Ascending aorta (tissue), 2 donors: ENCODE measurements around the gene ATG4A. TPM values are rescaled to one million over a fixed set of nuclear protein-coding genes. Genes with fewer than 3 reads are reported as not detected.

Experiments used
- DNase-seq, 2 donors: peaks; one replicate each; pipeline ENCODE4 v3.0.0-alpha.2; 2019; ENCODE audit warnings: low spot score in 2 of 2
- H3K27ac ChIP-seq, 2 donors: fragments of 200-600 bp; sonication (generic); one replicate each; pipeline ENCODE4 v1.5.1; 2016 to 2017; ENCODE audit warnings: mild to moderate bottlenecking in 1 of 2
- H3K27me3 ChIP-seq: fragments of 200-600 bp; sonication (generic); one replicate; pipeline ENCODE4 v1.5.1; 2017
- H3K36me3 ChIP-seq, 2 donors: fragments of 200-600 bp; sonication (generic); one replicate each; pipeline ENCODE4 v1.5.1; 2016
- H3K4me1 ChIP-seq, 2 donors: fragments of 200-600 bp; sonication (generic); one replicate each; pipeline ENCODE4 v1.5.1; 2016 to 2017; ENCODE audit warnings: mild to moderate bottlenecking in 1 of 2
- H3K4me3 ChIP-seq, 2 donors: fragments of 200-600 bp; sonication (generic); one replicate each; pipeline ENCODE4 v1.5.1; 2016 to 2017; ENCODE audit warnings: mild to moderate bottlenecking in 1 of 2
- H3K9me3 ChIP-seq, 2 donors: fragments of 200-600 bp; sonication (generic); one replicate each; pipeline ENCODE4 v1.5.1; 2016
- intact Hi-C: fragments of 100-400 bp; cut with DNase I; formaldehyde crosslinking; loops from one replicate; pipeline ENCODE4 v1.15.1; 2023
- total RNA-seq: library from RNA; depleted of rRNA; stranded (reverse); fragments of >200 nt; gene quantifications from one replicate; pipeline ENCODE4 v1.1.0, GENCODE V29; 2016
- TF ChIP-seq, protein P1 (sequence below), 3 experiments: fragments of 200-600 bp in 2 of 3; fragments of 450-650 bp in 1 of 3; sonication (generic) in 2 of 3; IDR thresholded peaks; one replicate each; pipeline ENCODE4 v1.5.1; 2016 to 2019; ENCODE audit warnings: antibody characterized with exemption in 3 of 3, mild to moderate bottlenecking in 1 of 3, moderate library complexity in 1 of 3

Gene ATG4A
- total RNA-seq, 1 donor from 2014 or later: 15.0 TPM

DNA sequence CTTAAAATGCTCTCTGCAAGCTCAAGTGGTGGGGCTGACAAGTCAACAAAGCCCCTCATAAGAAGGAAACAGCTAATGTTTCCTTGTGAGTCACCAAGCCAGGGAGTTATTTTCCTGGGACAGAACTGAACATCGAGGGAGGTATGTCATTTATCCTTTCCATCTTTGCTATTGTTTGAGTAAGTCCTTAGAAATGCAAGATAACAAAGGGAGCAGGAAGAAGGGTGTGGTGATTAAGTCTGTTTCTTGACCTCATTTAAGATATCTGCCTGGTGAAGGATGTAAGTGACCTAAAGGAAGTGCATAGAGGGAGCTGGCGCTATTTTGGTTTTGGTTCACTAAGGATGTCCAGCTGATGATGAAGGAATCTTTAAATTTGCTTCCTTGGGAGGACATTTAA lies 39.9 kb downstream of the ATG4A start:
- no peaks in the 10 kb centered on the region for H3K9me3 ChIP-seq
- H3K4me3 ChIP-seq: no peak overlapping the region
- intact Hi-C loops: no loop called here
- H3K36me3 ChIP-seq: no peaks in the 10 kb centered on the region
- no peak for DNase-seq
- no peaks in the 10 kb centered on the region for H3K4me1 ChIP-seq
- TF ChIP-seq, protein P1, sequence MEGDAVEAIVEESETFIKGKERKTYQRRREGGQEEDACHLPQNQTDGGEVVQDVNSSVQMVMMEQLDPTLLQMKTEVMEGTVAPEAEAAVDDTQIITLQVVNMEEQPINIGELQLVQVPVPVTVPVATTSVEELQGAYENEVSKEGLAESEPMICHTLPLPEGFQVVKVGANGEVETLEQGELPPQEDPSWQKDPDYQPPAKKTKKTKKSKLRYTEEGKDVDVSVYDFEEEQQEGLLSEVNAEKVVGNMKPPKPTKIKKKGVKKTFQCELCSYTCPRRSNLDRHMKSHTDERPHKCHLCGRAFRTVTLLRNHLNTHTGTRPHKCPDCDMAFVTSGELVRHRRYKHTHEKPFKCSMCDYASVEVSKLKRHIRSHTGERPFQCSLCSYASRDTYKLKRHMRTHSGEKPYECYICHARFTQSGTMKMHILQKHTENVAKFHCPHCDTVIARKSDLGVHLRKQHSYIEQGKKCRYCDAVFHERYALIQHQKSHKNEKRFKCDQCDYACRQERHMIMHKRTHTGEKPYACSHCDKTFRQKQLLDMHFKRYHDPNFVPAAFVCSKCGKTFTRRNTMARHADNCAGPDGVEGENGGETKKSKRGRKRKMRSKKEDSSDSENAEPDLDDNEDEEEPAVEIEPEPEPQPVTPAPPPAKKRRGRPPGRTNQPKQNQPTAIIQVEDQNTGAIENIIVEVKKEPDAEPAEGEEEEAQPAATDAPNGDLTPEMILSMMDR (IDR thresholded peaks at IDR 0.05): no peak
- no peaks in the 10 kb centered on the region for H3K27me3 ChIP-seq
- H3K27ac ChIP-seq: no peak overlapping the region

DNA sequence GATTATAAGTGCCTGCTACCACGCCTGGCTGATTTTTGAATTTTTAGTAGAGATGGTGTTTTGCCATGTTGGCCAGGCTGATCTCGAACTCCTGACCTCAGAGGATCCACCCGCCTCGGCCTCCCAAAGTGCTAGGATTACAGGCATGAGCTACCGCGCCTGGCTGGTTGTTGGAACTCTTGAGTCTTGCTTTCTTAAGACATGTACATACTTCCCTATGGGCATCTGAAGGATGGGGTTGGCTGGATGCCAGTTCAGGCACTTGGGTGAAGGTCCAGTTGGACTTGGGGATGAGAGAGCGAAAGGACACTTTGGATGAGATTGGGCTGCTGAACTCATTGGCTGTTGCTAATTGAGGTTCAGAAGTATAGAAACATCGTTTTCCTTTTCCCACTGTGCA lies 40.5 kb downstream of the ATG4A start:
- Histone ChIP-seq H3K9me3 (no peaks in the 10 kb centered on the region), H3K27ac (no peak overlapping the region), H3K36me3 (no peaks in the 10 kb centered on the region), H3K4me1 (no peaks in the 10 kb centered on the region), H3K4me3 (no peak overlapping the region), H3K27me3 (no peaks in the 10 kb centered on the region)
- TF ChIP-seq, protein P1 (IDR thresholded peaks at IDR 0.05): no peak
- DNase-seq: no peak
- intact Hi-C loops: no loop called here

DNA sequence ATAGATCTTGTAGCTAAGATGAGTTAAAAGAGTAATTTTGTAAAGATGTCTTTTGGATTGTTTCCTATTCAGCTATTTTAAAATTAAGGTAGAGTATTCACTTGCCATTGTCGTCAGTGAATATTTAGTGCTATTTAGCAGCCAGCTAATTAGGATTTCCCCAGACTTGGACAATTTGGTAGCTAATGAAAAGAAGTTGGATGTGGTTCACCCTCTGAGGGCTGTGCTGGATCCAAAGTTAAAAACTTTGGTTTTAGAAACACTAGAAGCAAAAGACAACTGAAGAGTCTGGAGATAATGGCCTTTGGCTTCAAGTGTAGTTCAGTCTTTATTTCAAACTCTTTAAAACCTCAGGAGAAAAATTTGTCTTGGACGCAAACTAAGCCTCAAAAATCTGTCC lies 41.3 kb downstream of the ATG4A start:
- H3K4me3 ChIP-seq: no peak overlapping the region
- H3K9me3 ChIP-seq: no peaks in the 10 kb centered on the region
- no peaks in the 10 kb centered on the region for H3K4me1 ChIP-seq
- H3K36me3 ChIP-seq: no peaks in the 10 kb centered on the region
- intact Hi-C loops: no loop called here
- DNase-seq: no peak
- no peaks in the 10 kb centered on the region for H3K27me3 ChIP-seq
- TF ChIP-seq, protein P1 (IDR thresholded peaks at IDR 0.05): no peak
- H3K27ac ChIP-seq: no peak overlapping the region

DNA sequence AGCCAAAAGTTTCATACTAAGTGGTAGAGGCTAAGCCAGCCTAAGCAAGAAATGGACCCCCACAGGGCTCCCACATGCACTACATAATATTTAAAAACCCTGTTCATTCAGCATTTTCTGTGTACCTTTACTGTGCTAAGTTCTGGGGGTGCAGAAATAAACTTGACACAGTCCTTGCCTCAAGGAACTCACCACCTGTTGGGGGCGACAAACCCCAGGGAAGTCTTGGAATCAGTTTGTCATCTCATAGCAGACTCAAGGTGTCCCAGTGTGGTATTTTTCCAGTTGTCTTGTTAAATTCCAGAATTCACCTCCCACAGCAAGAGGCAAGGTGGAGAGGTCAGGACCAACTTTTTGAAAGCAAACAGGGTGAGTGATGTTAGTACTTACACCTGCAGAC lies 43.1 kb downstream of the ATG4A start:
- H3K4me3 ChIP-seq: no peak overlapping the region
- H3K27ac ChIP-seq: no peak overlapping the region
- TF ChIP-seq, protein P1 (IDR thresholded peaks at IDR 0.05): no peak
- DNase-seq: no peak
- no peaks in the 10 kb centered on the region for H3K9me3 ChIP-seq
- peaks cover 6 to 7% of the 10 kb centered on the region in 2 donors for H3K36me3 ChIP-seq
- intact Hi-C loops: no loop called here
- no peaks in the 10 kb centered on the region for H3K4me1 ChIP-seq
- H3K27me3 ChIP-seq: no peaks in the 10 kb centered on the region

DNA sequence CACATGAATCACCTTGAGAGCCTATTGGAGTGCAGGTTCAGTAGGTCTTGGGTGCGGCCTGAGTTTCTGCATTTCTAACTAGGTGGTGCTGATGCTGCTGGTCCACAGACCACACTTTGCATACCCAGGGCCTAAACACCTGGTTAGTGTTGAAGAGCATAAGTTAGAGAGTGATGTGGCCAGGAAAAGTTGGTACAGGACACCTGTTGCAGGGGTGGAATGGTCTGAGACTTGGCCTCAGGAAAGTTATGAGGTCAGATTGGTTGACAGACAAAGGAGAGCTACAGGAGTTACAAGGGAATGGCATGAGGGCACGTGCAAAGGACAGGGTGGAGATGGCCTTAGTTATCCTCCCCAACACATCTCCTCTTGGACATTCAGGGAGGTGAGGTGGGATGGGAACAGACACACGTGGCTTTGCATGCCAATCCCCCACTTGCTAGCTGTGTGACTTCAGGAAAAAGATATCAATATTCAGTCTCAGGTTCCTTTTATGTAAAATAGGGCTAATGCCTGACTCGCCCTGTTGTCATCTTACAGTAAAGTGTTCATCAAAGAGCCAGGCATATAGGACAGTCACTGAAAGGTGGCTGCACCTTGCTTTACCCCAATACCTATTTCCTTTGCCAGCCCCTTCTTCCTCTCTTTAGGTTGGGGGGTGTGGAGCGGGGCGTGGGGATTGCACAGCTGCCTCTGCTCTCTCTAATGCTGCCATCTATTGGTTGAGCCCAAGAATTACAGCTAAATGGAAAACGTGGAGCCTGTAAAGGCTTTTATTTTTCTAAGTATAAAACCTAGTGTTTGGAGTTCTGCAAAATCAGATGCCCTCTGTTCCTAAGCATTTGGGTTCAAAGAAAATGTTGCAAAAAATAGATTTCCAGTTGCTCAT lies 47.5 kb downstream of the ATG4A start:
- Histone ChIP-seq H3K36me3 (peaks cover 6 to 11% of the 10 kb centered on the region in 2 donors), H3K9me3 (no peaks in the 10 kb centered on the region), H3K4me3 (no peak overlapping the region), H3K4me1 (no peaks in the 10 kb centered on the region), H3K27ac (no peak overlapping the region), H3K27me3 (no peaks in the 10 kb centered on the region)
- DNase-seq: no peak
- TF ChIP-seq, protein P1 (IDR thresholded peaks at IDR 0.05): peak in 1 of 3 experiments; percentile 26
- intact Hi-C loops: no loop called here
